ENCODE data around the gene CAAP1.
"Not testable (repeated sequence)": the region's sequence is repeated elsewhere in the genome, so short reads cannot be mapped to it uniquely, and the experiment has no call there.

Gene CAAP1

GRCh38 chr9:26828391-26828955, 64.1 kb downstream of the CAAP1 start:
- not testable (repeated sequence) for DNase-seq

GRCh38 chr9:26814799-26815198, 77.8 kb downstream of the CAAP1 start:
- no peak for DNase-seq

- DNase-seq = no peak
These were observed 79.4 kb downstream of the CAAP1 start for GRCh38 chr9:26813247-26813646.

GRCh38 chr9:26812217-26812616, 80.4 kb downstream of the CAAP1 start:
- no peak for DNase-seq

- no peak for DNase-seq
These were observed 81.5 kb downstream of the CAAP1 start for GRCh38 chr9:26811106-26811505.

- DNase-seq = no peak
These were observed 82.8 kb downstream of the CAAP1 start for GRCh38 chr9:26809795-26810194.

- no peak for DNase-seq
These were observed 85.4 kb downstream of the CAAP1 start for GRCh38 chr9:26807161-26807560.

GRCh38 chr9:26802921-26803320, 89.7 kb downstream of the CAAP1 start:
- no peak for DNase-seq

- no peak for DNase-seq
These were observed 90.8 kb downstream of the CAAP1 start for GRCh38 chr9:26801772-26802171.

- no peak for DNase-seq
These were observed 92.3 kb downstream of the CAAP1 start for GRCh38 chr9:26800322-26800721.

GRCh38 chr9:26791274-26791673, 101.3 kb downstream of the CAAP1 start:
- no peak for DNase-seq

Measured in NCI-H1417 treated with DMSO at 0.1 percent for 48 hours (cell line).